Endothelial cell of umbilical vein (primary cell): ENCODE results near the gene FUT8. TPM values are rescaled to one million over a fixed set of nuclear protein-coding genes. Genes with fewer than 3 reads are reported as not detected.

Source experiments
- BruUV-seq: library from RNA; stranded (reverse); fragments of 400-500 nt; replicated peaks from 2 replicates; lab custom pipeline; 2021; lab: Mats Ljungman, UMichigan
- CTCF ChIA-PET: fragments of 300-600, 350-600 bp; sonication (Branson Sonifier 250); formaldehyde crosslinking; loops from one replicate; lab custom pipeline; 2021; ENCODE audit warnings: antibody characterized with exemption, inconsistent platforms; lab: Charles Lee
- POLR2A ChIA-PET: fragments of 300-600, 350-600 bp; sonication (Branson Sonifier 250); formaldehyde crosslinking; loops from one replicate; lab custom pipeline; 2021; ENCODE audit warnings: antibody characterized with exemption, inconsistent platforms; lab: Charles Lee
- DNase-seq: peaks from one replicate; pipeline ENCODE4 v3.0.0-alpha.2; 2011; ENCODE audit warnings: low read depth, low spot score
- FAIRE-seq: peaks from 2 replicates; lab custom pipeline; 2011; peaks lifted over from hg19 to GRCh38; lab: Jason Lieb, UNC
- H2AFZ ChIP-seq: 2 replicates; pipeline ENCODE4 v1.6.0; 2012; ENCODE audit warnings: low read depth, low read length, control low read depth, inconsistent platforms
- H3K27ac ChIP-seq: 2 replicates; pipeline ENCODE4 v1.5.1; 2011; ENCODE audit warnings: low read depth, mild to moderate bottlenecking, control low read depth, low read length, moderate library complexity; ENCODE audit not compliant: insufficient read depth
- H3K27me3 ChIP-seq, 2 experiments: 2 replicates each; pipeline versions ENCODE4 v1.6.0 to v1.6.1; 2011; ENCODE audit warnings: low read length in 2 of 2, mixed read lengths in 1 of 2; ENCODE audit not compliant: control insufficient read depth in 2 of 2, insufficient read depth in 2 of 2
- H3K36me3 ChIP-seq, 2 experiments: 2 replicates in 1 of 2; 3 replicates in 1 of 2; pipeline ENCODE4 v1.5.1; 2011; ENCODE audit warnings: low read length in 2 of 2, mild to moderate bottlenecking in 1 of 2, moderate library complexity in 1 of 2; ENCODE audit not compliant: control insufficient read depth in 2 of 2, insufficient read depth in 2 of 2; ENCODE audit errors: extremely low read depth in 1 of 2
- H3K4me1 ChIP-seq: 3 replicates; pipeline ENCODE4 v1.5.1; 2011; ENCODE audit warnings: mild to moderate bottlenecking, low read length; ENCODE audit not compliant: control insufficient read depth, insufficient read depth; ENCODE audit errors: extremely low read depth
- H3K4me2 ChIP-seq: 2 replicates; pipeline ENCODE4 v1.6.1; 2011; ENCODE audit warnings: low read length, control low read depth, mixed read lengths; ENCODE audit not compliant: insufficient read depth
- H3K4me3 ChIP-seq, 3 experiments: fragments of 200-600 bp in 1 of 3; sonication (generic), shearing (Covaris generic) in 1 of 3; replicated peaks in 1 of 3; 2 replicates each; pipeline ENCODE4 v1.5.1; 2011 to 2016; ENCODE audit warnings: control low read depth in 3 of 3, low read length in 3 of 3, mild to moderate bottlenecking in 2 of 3, inconsistent platforms in 1 of 3, low read depth in 1 of 3, moderate library complexity in 1 of 3; ENCODE audit not compliant: insufficient read depth in 1 of 3
- H3K79me2 ChIP-seq: 2 replicates; pipeline ENCODE4 v1.6.0; 2012; ENCODE audit warnings: low read length, inconsistent platforms; ENCODE audit not compliant: control insufficient read depth, insufficient read depth
- H3K9ac ChIP-seq: replicated peaks from 2 replicates; pipeline ENCODE3; 2011; ENCODE audit warnings: low read length, control low read depth; ENCODE audit not compliant: insufficient read depth; ENCODE audit errors: extremely low read depth
- H3K9me1 ChIP-seq: replicated peaks from 3 replicates; pipeline ENCODE4 v1.6.0; 2011; ENCODE audit warnings: mild to moderate bottlenecking, low read length; ENCODE audit not compliant: control insufficient read depth, insufficient read depth; ENCODE audit errors: extremely low read depth
- H3K9me3 ChIP-seq: replicated peaks from 2 replicates; pipeline ENCODE4 v1.5.1; 2012; ENCODE audit warnings: low read length, inconsistent platforms; ENCODE audit not compliant: control insufficient read depth, insufficient read depth
- H4K20me1 ChIP-seq: replicated peaks from 2 replicates; pipeline ENCODE3; 2011; ENCODE audit warnings: mild to moderate bottlenecking, low read length; ENCODE audit not compliant: control insufficient read depth, insufficient read depth; ENCODE audit errors: extremely low read depth
- EZH2 ChIP-seq: IDR thresholded peaks from 2 replicates; pipeline ENCODE4 v1.6.1; 2012; ENCODE audit warnings: borderline replicate concordance, low read depth, mild to moderate bottlenecking, moderate library complexity, low read length, inconsistent platforms; ENCODE audit not compliant: severe bottlenecking
- FOS ChIP-seq: IDR thresholded peaks from 2 replicates; pipeline ENCODE4 v1.6.1; 2011; ENCODE audit warnings: mild to moderate bottlenecking, low read length, moderate library complexity, borderline replicate concordance; ENCODE audit not compliant: insufficient read depth
- GATA2 ChIP-seq: IDR thresholded peaks from 2 replicates; pipeline ENCODE4 v1.7.0; 2011; ENCODE audit warnings: low read depth, mild to moderate bottlenecking, moderate library complexity, mixed read lengths, low read length; ENCODE audit not compliant: insufficient read length, insufficient read depth
- JUN ChIP-seq: IDR thresholded peaks from 2 replicates; pipeline ENCODE4 v1.6.1; 2011; ENCODE audit warnings: borderline replicate concordance, low read depth; ENCODE audit not compliant: insufficient read length, insufficient read depth
- MYC ChIP-seq: IDR thresholded peaks from one replicate; pipeline ENCODE4 v1.6.1; 2011; ENCODE audit warnings: mild to moderate bottlenecking, low read depth, low read length
- POLR2A ChIP-seq: IDR thresholded peaks from 2 replicates; pipeline ENCODE4 v1.6.1; 2012; ENCODE audit warnings: low read depth, mild to moderate bottlenecking, control low read depth, low read length
- POLR2AphosphoS5 ChIP-seq: IDR thresholded peaks from 2 replicates; pipeline ENCODE4 v1.6.1; 2012; ENCODE audit warnings: low read depth, mild to moderate bottlenecking, control low read depth, low read length, moderate library complexity; ENCODE audit not compliant: insufficient read depth
- dilution Hi-C: fragments of 300-500 bp; cut with MboI; formaldehyde crosslinking; loops from one replicate; pipeline ENCODE4 v1.15.0; 2019; ENCODE audit warnings: low sequenced_read_pairs; ENCODE audit not compliant: extremely low pct_ligation_motif_present
- intact Hi-C: fragments of 100-400 bp; cut with micrococcal nuclease; formaldehyde crosslinking; loops from one replicate; pipeline ENCODE4 v1.10.0; 2022
- polyA plus RNA-seq, 4 experiments: library from polyadenylated mRNA; depleted of rRNA in 3 of 4; stranded (reverse) in 3 of 4; unstranded in 1 of 4; fragments of >200 nt; gene quantifications; 2 replicates each; pipeline versions ENCODE4 v1.2.1 to v1.2.3, GENCODE V29; 2011 to 2012; ENCODE audit warnings: missing spikeins in 1 of 4
- total RNA-seq: library from RNA; stranded (reverse); gene quantifications from 2 replicates; pipeline ENCODE4 v1.2.3, GENCODE V29; 2021
- TF ChIP-seq, protein P1 (sequence below), 2 donors: IDR thresholded peaks; 1 replicate in 1 of 2; 2 replicates in 1 of 2; pipeline ENCODE4 v1.5.1; 2011; ENCODE audit warnings: low read length in 2 of 2, mild to moderate bottlenecking in 2 of 2, moderate library complexity in 2 of 2, control low read depth in 1 of 2, inconsistent platforms in 1 of 2, low read depth in 1 of 2; ENCODE audit not compliant: insufficient read depth in 1 of 2; ENCODE audit errors: extremely low read depth in 1 of 2
- TF ChIP-seq, protein P2 (sequence below): IDR thresholded peaks from 2 replicates; pipeline ENCODE4 v1.6.1; 2011; ENCODE audit not compliant: insufficient read depth, insufficient read length

Gene FUT8
- total and polyA plus RNA-seq, 2 donors (not counting 3 experiments of a cell fraction or from before 2014, with no cell fraction given): 16.7 to 38.8 TPM

DNA sequence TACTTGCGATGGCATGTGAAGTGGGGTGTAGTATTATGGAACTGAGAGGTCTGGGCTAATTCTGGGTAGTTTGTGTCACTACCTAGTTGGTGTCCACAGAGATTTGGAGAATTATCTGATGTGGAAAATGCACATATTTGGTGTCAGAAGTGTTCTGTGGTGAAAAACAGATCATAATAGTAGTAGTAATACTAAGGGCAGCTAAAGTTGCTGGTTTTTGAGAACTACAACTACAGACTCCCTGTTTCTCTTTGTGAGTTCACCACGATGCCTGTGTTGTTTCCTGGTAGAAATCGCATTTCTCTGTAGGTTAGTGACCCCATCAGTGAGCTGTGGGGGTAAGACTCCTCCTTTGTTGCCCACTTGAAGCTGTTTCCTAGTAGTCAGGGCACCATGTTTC is 206.5 kb downstream of the FUT8 start:
- DNase-seq (no peak), FAIRE-seq (no peak)
- Histone ChIP-seq H3K4me3 (no peak overlapping the region), H3K27ac (no peak overlapping the region), H3K4me1 (no peaks in the 10 kb centered on the region), H3K9ac (no peak overlapping the region), H3K9me1 (no peaks in the 10 kb centered on the region), H3K36me3 (no peaks in the 10 kb centered on the region), H3K4me2 (no peak overlapping the region), H3K9me3 (no peaks in the 10 kb centered on the region), H3K27me3 (no peaks in the 10 kb centered on the region), H2AFZ (no peak overlapping the region), H4K20me1 (no peaks in the 10 kb centered on the region), H3K79me2 (no peaks in the 10 kb centered on the region)
- no TSS peak for BruUV-seq
- intact Hi-C loops (no loop called here), dilution Hi-C loops (no loop called here)
- CTCF ChIA-PET: no interaction called here
- POLR2A ChIA-PET: interaction anchor here (0.6 kb wide), 1 partner anchor 1137 kb away, joined by 3 read pairs; no protein-coding TSS in a partner anchor
- TF ChIP-seq FOS (no peak), POLR2AphosphoS5 (no peak), GATA2 (no peak), MYC (no peak), EZH2 (no peak), POLR2A (no peak), JUN (no peak)
- TF ChIP-seq, protein P1, sequence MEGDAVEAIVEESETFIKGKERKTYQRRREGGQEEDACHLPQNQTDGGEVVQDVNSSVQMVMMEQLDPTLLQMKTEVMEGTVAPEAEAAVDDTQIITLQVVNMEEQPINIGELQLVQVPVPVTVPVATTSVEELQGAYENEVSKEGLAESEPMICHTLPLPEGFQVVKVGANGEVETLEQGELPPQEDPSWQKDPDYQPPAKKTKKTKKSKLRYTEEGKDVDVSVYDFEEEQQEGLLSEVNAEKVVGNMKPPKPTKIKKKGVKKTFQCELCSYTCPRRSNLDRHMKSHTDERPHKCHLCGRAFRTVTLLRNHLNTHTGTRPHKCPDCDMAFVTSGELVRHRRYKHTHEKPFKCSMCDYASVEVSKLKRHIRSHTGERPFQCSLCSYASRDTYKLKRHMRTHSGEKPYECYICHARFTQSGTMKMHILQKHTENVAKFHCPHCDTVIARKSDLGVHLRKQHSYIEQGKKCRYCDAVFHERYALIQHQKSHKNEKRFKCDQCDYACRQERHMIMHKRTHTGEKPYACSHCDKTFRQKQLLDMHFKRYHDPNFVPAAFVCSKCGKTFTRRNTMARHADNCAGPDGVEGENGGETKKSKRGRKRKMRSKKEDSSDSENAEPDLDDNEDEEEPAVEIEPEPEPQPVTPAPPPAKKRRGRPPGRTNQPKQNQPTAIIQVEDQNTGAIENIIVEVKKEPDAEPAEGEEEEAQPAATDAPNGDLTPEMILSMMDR (IDR thresholded peaks at IDR 0.05; ENCODE audit: extremely low read depth in 1 of 2, insufficient read depth in 1 of 2, low read depth in 1 of 2, low read length in 2 of 2): no peak
- TF ChIP-seq, protein P2, sequence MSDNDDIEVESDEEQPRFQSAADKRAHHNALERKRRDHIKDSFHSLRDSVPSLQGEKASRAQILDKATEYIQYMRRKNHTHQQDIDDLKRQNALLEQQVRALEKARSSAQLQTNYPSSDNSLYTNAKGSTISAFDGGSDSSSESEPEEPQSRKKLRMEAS: no peak
